ENCODE results near the gene GPR183. TPM values are rescaled to one million over a fixed set of nuclear protein-coding genes. Genes with fewer than 3 reads are reported as not detected.

Gene GPR183
- total and polyA plus RNA-seq, 2 donors (not counting 1 experiment from before 2014, with no cell fraction given), result 0.27 TPM; not detected in 1

DNA sequence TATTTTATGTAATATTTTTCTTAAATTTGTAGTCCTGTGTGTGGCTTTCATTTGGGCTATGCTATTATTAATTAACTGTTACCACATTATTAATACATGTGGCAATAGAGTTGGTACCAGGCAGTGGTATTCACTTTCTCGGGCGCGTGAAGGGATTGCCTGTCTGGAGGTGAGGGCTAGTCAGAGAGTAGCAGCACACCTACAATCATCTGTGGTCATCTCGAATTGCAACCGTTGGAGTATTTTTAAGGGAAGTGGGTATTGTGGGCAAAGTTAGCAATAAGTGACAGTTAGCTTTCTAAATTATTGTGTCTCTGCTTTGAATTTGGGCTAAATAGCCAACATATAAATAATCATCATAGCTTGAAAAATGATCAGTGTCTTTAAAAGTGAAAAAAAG, 29.0 kb downstream of the GPR183 start:
- H2AFZ ChIP-seq (ENCODE audit: low read length), result no peak overlapping the region
- TF ChIP-seq, protein P1, sequence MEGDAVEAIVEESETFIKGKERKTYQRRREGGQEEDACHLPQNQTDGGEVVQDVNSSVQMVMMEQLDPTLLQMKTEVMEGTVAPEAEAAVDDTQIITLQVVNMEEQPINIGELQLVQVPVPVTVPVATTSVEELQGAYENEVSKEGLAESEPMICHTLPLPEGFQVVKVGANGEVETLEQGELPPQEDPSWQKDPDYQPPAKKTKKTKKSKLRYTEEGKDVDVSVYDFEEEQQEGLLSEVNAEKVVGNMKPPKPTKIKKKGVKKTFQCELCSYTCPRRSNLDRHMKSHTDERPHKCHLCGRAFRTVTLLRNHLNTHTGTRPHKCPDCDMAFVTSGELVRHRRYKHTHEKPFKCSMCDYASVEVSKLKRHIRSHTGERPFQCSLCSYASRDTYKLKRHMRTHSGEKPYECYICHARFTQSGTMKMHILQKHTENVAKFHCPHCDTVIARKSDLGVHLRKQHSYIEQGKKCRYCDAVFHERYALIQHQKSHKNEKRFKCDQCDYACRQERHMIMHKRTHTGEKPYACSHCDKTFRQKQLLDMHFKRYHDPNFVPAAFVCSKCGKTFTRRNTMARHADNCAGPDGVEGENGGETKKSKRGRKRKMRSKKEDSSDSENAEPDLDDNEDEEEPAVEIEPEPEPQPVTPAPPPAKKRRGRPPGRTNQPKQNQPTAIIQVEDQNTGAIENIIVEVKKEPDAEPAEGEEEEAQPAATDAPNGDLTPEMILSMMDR (conservative IDR thresholded peaks at IDR 0.05 in 1 of 2, IDR thresholded peaks at IDR 0.05 in 1 of 2; ENCODE audit: low read depth in 1 of 2, low read length in 2 of 2), result no peak
- no peak for TF ChIP-seq EZH2 (IDR thresholded peaks at IDR 0.05; ENCODE audit: low read length, missing control alignments)
- H3K27me3 ChIP-seq (ENCODE audit: control insufficient read depth, insufficient read depth, low read length), result no peaks in the 10 kb centered on the region
- no peaks in the 10 kb centered on the region for H3K79me2 ChIP-seq (ENCODE audit: control insufficient read depth, insufficient read depth, low read length)
- no peaks in the 10 kb centered on the region for H3K36me3 ChIP-seq (ENCODE audit: control insufficient read depth, insufficient read depth, low read length)
- no peak overlapping the region for H3K9ac ChIP-seq (ENCODE audit: insufficient read depth, low read length)
- DNase-seq (ENCODE audit: low read depth in 2 of 2), result no peak
- H3K27ac ChIP-seq (ENCODE audit: insufficient read depth, low read length), result no peak overlapping the region
- peaks cover 2% of the 10 kb centered on the region for H4K20me1 ChIP-seq (ENCODE audit: control insufficient read depth, extremely low read depth, insufficient read depth, low read length)
- no peaks in the 10 kb centered on the region for H3K9me3 ChIP-seq (ENCODE audit: control insufficient read depth, insufficient read depth, low read depth, low read length)
- H3K4me2 ChIP-seq (ENCODE audit: extremely low read depth, insufficient read depth, low read length), result no peak overlapping the region
- no peaks in the 10 kb centered on the region for H3K4me1 ChIP-seq (ENCODE audit: control insufficient read depth, extremely low read depth, insufficient read depth, low read length)
- H3K4me3 ChIP-seq (replicated peaks in 1 of 4; ENCODE audit: control extremely low read depth in 1 of 4, insufficient read depth in 1 of 4, low read depth in 3 of 4, low read length in 4 of 4), result no peak overlapping the region

DNA sequence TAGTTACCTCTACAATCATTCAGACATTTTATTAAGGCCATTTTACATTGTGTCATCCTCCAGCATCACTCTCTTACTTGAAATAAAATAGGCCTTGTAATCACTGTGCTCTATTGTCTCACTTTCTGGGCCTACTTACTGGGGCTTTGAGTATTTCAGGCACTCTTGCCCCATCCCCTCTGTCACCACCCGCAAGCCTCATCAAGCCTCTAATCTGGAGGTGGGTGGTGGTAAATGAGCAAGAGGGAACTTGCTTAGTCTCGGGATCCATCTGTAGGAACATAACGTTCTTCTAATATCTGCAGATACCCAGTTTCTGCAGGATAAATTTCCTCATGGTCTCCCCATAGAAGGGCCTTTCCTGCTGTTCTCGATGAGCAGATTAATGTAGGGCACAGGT, 29.6 kb downstream of the GPR183 start:
- H3K4me2 ChIP-seq (ENCODE audit: extremely low read depth, insufficient read depth, low read length), result no peak overlapping the region
- H3K4me3 ChIP-seq (replicated peaks in 1 of 4; ENCODE audit: control extremely low read depth in 1 of 4, insufficient read depth in 1 of 4, low read depth in 3 of 4, low read length in 4 of 4), result no peak overlapping the region
- no peaks in the 10 kb centered on the region for H3K4me1 ChIP-seq (ENCODE audit: control insufficient read depth, extremely low read depth, insufficient read depth, low read length)
- DNase-seq (ENCODE audit: low read depth in 2 of 2), result no peak
- no peak overlapping the region for H3K27ac ChIP-seq (ENCODE audit: insufficient read depth, low read length)
- no peak overlapping the region for H3K9ac ChIP-seq (ENCODE audit: insufficient read depth, low read length)
- H3K27me3 ChIP-seq (ENCODE audit: control insufficient read depth, insufficient read depth, low read length), result no peaks in the 10 kb centered on the region
- peaks cover 2% of the 10 kb centered on the region for H4K20me1 ChIP-seq (ENCODE audit: control insufficient read depth, extremely low read depth, insufficient read depth, low read length)
- H3K79me2 ChIP-seq (ENCODE audit: control insufficient read depth, insufficient read depth, low read length), result no peaks in the 10 kb centered on the region
- H2AFZ ChIP-seq (ENCODE audit: low read length), result no peak overlapping the region
- H3K36me3 ChIP-seq (ENCODE audit: control insufficient read depth, insufficient read depth, low read length), result no peaks in the 10 kb centered on the region
- TF ChIP-seq, protein P1 (conservative IDR thresholded peaks at IDR 0.05 in 1 of 2, IDR thresholded peaks at IDR 0.05 in 1 of 2; ENCODE audit: low read depth in 1 of 2, low read length in 2 of 2), result no peak
- TF ChIP-seq EZH2 (IDR thresholded peaks at IDR 0.05; ENCODE audit: low read length, missing control alignments), result no peak
- H3K9me3 ChIP-seq (ENCODE audit: control insufficient read depth, insufficient read depth, low read depth, low read length), result no peaks in the 10 kb centered on the region

DNA sequence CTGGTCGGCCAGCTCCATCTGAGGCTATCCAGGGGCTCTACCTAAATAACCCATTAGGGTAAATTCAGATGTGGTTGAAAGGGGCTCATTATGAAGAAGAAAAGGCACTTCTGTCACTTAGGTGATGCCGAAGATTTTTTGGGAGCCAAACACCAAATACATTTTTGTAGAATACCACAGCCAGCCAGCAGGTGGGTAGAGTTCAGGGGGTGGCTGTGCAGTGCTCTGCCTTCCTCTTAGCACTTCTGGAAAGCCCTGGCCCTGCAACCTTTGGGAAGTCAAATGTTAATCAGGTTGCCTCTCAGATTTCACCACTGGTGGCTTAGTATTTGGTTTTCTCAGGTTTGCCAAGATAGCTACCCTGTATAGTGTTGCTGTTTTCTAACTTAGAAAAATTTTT, 30.5 kb downstream of the GPR183 start:
- no peak for DNase-seq (ENCODE audit: low read depth in 2 of 2)
- no peak overlapping the region for H3K27ac ChIP-seq (ENCODE audit: insufficient read depth, low read length)
- H2AFZ ChIP-seq (ENCODE audit: low read length), result no peak overlapping the region
- H3K4me3 ChIP-seq (replicated peaks in 1 of 4; ENCODE audit: control extremely low read depth in 1 of 4, insufficient read depth in 1 of 4, low read depth in 3 of 4, low read length in 4 of 4), result no peak overlapping the region
- H3K27me3 ChIP-seq (ENCODE audit: control insufficient read depth, insufficient read depth, low read length), result no peaks in the 10 kb centered on the region
- H3K9ac ChIP-seq (ENCODE audit: insufficient read depth, low read length), result no peak overlapping the region
- H4K20me1 ChIP-seq (ENCODE audit: control insufficient read depth, extremely low read depth, insufficient read depth, low read length), result peaks cover 2% of the 10 kb centered on the region
- no peak for TF ChIP-seq EZH2 (IDR thresholded peaks at IDR 0.05; ENCODE audit: low read length, missing control alignments)
- TF ChIP-seq, protein P1 (conservative IDR thresholded peaks at IDR 0.05 in 1 of 2, IDR thresholded peaks at IDR 0.05 in 1 of 2; ENCODE audit: low read depth in 1 of 2, low read length in 2 of 2), result no peak
- no peaks in the 10 kb centered on the region for H3K36me3 ChIP-seq (ENCODE audit: control insufficient read depth, insufficient read depth, low read length)
- no peaks in the 10 kb centered on the region for H3K79me2 ChIP-seq (ENCODE audit: control insufficient read depth, insufficient read depth, low read length)
- H3K9me3 ChIP-seq (ENCODE audit: control insufficient read depth, insufficient read depth, low read depth, low read length), result no peaks in the 10 kb centered on the region
- no peaks in the 10 kb centered on the region for H3K4me1 ChIP-seq (ENCODE audit: control insufficient read depth, extremely low read depth, insufficient read depth, low read length)
- no peak overlapping the region for H3K4me2 ChIP-seq (ENCODE audit: extremely low read depth, insufficient read depth, low read length)
